Gastroesophageal sphincter (tissue), 3 donors: ENCODE measurements around the gene MIR17HG.

Experiments used
- CTCF ChIP-seq, 4 experiments: fragments of 200-600 bp in 2 of 4; fragments of 450-650 bp in 2 of 4; sonication (generic) in 1 of 4; IDR thresholded peaks; one replicate each; pipeline ENCODE4 v1.5.1; 2017 to 2019; ENCODE audit warnings: antibody characterized with exemption in 4 of 4, mild to moderate bottlenecking in 2 of 4, moderate library complexity in 2 of 4
- EP300 ChIP-seq: sonication (generic); formaldehyde crosslinking; IDR thresholded peaks from one replicate; pipeline ENCODE4 v1.6.1; 2017; ENCODE audit warnings: antibody characterized with exemption, mild to moderate bottlenecking
- POLR2AphosphoS5 ChIP-seq: sonication (generic); formaldehyde crosslinking; IDR thresholded peaks from one replicate; pipeline ENCODE4 v1.6.1; 2017; ENCODE audit warnings: antibody characterized with exemption

- no peak for TF ChIP-seq CTCF (IDR thresholded peaks at IDR 0.05)
- TF ChIP-seq EP300, result no peak
- no peak for TF ChIP-seq POLR2AphosphoS5
These were observed 25.4 kb downstream of the MIR17HG start for GRCh38 chr13:91372911-91373310.
